Activated gamma-delta T cell (primary cell): ENCODE data around the gene KCTD5.
"Not testable (repeated sequence)": the region's sequence is repeated elsewhere in the genome, so short reads cannot be mapped to it uniquely, and the experiment has no call there.

ENCODE experiments used
- DNase-seq: peaks from one replicate; lab custom pipeline; 2025; lab: John Stamatoyannopoulos, UW

Gene KCTD5

GRCh38 chr16:2696601-2697250, 14.4 kb downstream of the KCTD5 start:
- not testable (repeated sequence) for DNase-seq

DNA sequence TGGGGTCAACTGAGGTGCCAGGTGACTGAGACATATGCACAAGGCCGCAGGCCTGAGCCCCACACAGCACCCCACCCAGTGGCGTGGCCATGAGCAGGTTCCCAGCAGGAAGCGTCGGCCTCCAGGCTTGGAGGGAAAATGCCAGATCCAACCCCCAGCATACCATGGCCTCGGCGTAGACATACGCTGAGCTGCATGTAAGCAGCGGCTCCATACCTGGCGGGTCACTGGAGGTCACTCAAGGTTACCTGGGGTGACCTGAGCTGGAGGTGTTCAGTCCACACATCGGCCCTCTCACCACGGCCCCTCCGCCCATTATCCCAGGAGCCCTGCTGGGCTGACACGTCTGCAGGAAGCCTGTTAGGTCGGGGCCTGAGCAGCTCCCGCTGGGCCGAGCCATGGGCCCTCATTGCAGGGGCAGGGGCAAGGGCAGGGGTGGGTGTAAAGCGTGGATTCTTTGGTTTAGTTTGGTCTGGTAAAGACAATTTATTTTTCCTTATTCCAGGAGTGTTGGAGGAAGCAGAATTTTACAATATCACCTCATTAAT, 15.2 kb downstream of the KCTD5 start:
- DNase-seq = no peak

GRCh38 chr16:2698103-2698870, 16.0 kb downstream of the KCTD5 start:
- no peak for DNase-seq

DNA sequence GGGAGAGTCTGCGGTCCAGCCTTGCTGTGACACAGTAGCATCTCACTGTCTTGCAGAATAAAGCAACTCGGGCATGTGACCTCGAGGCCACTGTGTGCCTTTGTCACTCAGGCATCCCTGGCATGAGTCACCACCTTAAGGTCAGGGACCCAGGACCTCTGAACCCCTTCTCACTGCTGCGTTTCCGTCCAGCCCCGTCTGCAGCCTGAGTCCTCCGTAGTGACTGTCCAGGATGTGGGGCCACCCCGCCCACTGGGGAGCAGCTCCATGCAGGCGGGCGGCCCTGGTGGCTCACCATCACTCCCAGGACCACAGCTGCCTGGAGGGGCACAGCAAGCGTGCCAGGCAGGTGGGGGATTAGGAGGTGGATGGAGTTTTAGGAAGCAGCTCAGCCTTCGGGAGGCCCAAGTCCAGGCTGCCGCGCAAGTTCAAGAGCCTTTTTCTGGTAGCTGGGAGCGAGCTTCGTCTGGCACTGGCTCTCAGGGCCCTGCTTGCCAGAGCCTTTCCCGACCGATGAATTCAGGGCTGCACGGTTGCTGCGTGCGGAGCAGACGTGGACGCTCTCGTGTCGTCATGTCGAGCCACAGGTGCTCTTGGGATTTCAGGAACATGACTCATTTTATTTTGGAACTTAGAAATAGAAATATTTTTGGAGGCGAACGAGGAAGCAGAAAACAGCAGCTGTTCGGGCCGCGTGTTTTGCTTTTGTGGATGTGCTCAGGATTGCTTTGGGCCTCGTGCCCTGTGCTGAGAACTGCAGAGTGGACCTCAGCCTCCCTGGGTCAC, 16.8 kb downstream of the KCTD5 start:
- DNase-seq = no peak

DNA sequence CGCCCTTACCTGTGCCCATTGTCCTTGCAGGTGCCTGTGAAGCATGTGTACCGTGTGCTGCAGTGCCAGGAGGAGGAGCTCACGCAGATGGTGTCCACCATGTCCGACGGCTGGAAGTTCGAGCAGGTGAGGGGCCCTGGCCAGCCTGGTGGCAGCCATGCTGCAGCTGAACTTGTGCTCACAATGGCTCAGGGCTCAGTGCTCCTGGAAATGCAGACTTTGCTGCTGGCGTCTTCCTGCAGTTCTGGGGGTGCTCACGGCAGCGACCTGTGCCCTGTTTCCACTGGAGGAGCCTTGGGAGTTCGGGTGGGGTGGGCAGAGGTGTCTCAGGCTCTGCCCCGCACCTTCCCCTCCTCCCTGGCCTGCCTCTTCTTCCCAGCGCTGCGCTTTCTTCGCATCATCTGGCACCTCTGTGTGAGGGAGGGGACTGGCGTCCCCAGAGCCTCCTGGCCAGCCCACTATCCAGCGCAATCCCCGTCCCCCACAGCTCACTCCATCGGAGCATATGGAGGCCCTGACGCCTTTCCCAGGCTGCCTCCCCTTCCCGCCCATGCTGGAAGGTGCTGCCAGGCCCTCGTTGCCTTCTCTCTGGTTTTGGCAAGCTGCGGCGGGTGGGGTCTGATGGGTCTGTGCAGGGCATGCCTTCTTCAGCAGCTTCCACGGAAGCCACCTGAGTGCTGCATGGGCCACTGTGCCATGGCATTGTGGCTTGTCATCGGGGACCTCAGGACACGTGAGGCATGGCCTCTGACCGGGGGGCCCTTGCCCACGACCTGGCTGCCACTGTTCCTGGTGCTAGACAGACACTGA, 17.7 kb downstream of the KCTD5 start:
- no peak for DNase-seq

- no peak for DNase-seq
Observed at GRCh38 chr16:2700786-2701185, 18.5 kb downstream of the KCTD5 start.

- DNase-seq = no peak
Observed at GRCh38 chr16:2701272-2701671, 18.9 kb downstream of the KCTD5 start.

DNA sequence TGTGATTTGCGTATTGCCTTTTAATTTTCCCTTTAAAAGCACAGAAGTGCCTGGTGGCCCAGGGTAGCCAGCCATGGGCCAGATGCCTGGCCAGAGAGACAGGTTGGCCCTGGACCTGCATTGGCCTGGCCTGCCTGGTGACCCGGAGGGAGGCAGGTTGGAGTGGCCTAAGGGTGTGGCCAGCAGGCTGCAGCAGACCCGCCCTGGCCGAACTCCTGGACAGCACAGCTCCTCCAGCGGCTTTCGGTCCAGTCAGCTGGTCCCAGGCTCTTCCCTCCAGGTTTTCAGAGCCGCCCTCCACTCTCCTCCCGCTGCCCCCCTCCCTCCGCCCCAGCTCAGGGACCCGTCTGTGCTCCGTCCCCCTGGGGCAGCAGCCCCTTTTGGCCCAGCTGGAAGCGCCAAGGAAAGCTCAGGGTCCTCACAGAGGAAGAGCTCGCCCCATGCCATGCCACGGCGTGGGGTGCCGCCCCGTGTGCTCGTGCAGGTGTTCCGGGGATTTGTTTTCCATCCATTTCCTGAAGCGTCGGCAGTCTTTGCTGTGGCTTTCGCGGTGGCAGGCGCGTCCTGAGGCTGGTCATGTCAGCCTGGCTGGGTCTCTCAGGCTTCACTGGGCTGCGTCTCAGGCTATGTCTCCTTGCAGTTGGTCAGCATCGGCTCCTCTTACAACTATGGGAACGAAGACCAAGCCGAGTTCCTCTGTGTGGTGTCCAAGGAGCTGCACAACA, 19.6 kb downstream of the KCTD5 start:
- no peak for DNase-seq

GRCh38 chr16:2702438-2702825, 20.1 kb downstream of the KCTD5 start:
- no peak for DNase-seq

DNA sequence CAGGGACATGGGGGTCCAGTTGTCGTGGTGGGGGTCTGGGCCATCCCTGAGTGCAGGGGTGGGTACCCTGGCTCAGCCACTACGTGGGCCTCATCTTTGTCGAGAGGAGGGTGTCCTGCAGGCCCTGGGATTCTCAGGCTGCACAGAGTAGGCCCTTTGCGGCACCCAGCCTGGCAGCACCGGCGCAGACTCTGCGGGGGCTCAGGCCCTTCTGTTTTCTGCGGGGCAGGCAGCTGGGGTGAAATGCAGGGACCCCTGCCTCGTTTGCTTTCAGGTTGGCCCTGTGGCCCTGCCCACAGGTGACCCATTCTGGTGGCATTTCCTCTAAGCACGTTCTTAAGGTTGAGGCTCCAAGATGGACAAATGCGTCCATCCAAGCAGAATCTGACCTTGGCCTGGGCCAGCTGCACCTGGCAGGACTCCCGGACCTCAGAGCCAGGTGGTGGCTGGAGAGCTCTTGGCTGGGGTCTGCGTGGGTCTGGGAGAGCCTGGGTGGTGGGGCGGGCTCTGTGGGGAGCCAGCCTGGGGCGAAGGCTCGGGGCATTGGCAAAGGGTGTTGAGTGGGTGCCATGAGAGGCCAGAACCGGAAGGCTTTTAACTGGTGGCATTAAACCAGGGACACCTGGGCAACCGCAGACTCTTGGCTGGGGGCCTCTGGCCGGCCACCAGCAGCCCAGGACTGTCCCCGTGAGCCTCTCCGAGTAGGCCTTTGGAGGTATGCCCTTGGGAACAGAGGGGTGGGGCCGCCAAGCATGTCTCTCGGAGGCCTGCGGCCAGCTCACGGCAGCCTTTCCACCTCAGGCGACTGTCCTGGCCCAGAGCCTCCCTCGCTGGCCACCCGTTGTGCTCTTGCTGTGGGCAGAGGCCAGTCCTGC, 20.8 kb downstream of the KCTD5 start:
- DNase-seq = no peak

DNA sequence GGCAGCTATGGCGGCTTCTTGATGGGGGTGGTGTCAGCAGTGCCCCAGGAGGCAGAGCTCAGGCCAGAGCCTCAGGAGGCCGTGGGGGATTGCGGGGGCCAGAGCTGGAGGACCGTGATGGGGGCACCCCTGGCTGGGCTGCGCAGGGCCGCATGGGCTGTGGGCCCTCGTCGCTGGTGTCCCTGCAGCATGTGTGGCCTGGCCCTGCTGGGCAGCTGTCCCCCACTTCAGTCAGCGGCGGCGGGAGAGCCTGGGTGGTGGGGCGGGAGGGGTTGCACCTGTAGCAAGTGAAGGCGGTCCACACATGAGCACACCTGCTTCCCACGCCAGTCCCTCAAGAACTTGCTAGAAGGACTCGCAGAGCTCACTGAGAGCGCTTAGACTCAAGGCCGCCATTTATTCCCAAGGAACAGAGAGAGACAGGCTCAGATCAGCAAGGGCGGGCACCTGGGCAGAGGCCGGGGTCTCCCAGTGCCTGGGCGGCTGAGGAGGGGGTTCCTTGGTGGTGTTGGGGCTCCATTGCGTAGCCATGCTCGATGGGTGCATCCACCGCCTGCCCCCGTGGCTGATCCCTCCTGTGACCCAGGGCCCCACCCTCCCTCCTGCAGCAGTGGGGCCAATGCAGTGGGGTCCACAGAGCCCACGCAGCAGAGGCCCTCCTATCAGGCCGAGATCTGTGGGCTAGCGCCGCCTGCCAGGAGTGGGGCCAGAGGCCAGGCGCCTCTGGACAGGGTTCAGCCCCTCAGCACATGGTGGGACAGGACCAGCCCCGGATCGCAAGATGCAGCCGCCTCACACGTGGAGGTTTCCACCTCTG, 22.1 kb downstream of the KCTD5 start:
- no peak for DNase-seq

DNA sequence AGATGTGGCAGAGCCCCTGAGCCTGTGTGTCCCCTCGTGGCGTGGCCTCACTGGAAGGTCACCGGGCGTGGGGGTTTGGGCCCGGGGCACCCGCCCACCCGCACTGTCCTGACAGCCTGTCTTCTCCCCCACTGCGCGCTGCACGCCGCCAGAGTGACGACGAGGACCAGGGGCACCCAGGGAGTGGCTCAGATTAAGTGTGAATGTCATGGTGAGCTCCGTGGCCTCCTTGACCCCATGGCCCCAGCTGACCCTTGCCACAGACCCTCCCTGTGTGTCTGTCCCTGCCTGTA, 22.6 kb downstream of the KCTD5 start:
- no peak for DNase-seq

GRCh38 chr16:2705351-2705750, 23.0 kb downstream of the KCTD5 start:
- DNase-seq = no peak

DNA sequence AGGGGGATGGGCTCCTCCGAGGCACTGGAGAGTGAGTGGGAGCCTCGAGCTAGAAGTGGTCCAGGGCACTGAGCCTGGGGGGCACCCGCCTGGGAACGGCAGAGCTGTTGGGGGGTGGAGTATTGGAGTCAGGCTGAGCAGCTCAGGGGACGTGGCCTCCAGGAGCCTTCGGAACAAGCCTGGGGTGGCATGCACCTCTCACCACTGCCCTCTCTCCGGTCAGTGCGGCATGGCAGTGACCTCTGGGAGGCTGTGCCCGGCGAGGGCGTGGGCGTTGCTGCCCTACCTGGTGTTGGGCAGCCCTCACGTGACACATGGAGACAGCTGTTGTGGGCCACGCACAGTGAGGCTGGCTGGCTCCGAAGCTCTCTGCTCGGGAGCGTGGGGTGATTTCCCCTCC, 23.8 kb downstream of the KCTD5 start:
- DNase-seq = no peak

DNA sequence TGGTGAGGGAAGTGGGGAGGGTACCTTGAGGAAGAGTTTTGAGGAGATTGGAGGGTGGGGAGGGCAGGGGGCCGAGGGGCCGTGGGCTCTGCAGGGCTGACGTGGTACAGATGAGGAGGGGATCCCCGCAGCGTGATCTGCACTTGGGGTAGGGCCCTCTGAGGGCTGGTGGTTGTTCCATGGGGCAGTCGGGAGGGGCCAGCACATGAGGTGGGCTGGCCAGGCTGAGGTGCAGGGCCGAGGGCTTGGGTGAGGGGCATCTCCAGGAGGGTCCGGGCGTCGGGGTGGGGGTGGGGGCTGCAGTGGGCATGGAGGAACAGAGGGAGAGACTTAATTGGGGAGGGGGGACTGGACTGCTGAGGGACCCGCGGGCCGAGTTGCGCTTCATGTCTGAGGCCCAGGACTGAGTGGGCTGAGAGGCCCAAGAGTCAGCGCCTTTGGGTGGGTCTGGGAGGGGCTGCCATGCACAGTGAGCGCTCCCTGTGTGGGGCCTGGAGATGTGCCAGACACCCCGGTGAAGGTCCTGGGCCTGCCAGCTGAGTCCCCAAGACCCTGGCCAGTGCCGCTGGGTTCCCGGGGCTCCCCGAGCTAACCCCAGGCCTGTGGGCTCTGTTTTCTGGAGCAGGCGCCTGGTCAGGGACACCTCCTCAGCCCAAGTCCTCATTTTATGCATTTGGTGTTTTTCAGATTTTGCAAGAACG, 24.4 kb downstream of the KCTD5 start:
- DNase-seq = no peak

DNA sequence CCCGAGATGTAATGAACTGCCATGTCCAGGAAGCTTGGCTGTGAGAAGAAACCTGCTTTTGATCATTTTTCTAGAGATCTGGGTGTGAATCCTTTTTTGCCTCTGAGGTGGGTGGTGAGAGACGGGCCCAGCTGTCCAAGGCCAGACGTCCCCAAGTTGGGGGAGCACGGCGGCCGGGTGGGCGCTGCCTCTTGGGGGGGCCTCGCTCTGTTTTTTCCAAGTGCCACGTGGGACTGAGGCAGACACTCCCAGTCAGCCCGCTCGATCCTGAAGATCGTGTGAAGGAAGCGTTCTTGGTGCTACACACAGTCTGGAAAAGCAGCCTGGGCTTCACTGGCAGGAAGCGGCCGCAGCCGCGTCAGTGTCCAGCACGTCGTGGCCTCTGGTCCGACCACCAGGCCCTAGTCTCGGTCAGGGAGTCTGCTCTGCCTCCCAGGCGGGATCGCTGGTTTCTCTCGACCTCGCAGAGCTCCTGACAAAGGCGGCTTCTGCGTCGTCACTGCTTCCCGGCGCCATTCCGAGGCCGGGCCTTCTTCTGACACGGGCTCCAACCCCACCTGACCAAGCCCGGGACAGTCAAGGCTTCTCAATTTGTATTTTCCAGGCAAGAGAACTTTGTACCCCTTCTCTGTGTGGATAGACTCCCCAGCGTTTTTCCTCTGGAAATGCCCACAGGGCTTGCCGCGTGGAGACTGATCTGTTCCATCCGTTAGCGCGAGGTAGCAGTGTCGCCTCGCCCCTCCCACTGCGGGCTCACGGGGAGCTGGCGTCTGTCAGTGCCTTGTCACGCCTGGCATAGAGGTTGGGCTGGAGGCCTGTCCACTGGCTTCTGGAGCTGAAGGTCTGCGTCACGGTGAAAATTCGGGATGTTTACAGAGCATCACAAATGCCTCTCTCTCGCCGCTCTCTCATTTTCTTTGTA, 25.3 kb downstream of the KCTD5 start:
- DNase-seq = no peak

- no peak for DNase-seq
Observed at GRCh38 chr16:2708290-2708639, 25.9 kb downstream of the KCTD5 start.
